Ectodermal cell (in vitro differentiated cells): ENCODE data around the gene HMG20A.

Source experiments
- H3K27ac ChIP-seq: 2 replicates; pipeline ENCODE4 v1.7.0; 2013; ENCODE audit warnings: mild to moderate bottlenecking, low read depth, low read length; ENCODE audit not compliant: insufficient read depth, poor library complexity, severe bottlenecking
- H3K27me3 ChIP-seq: 2 replicates; pipeline ENCODE4 v1.7.0; 2013; ENCODE audit warnings: mild to moderate bottlenecking, low read length; ENCODE audit not compliant: insufficient read depth, control insufficient read depth, poor library complexity, severe bottlenecking
- H3K36me3 ChIP-seq: one replicate; pipeline ENCODE4 v1.7.0; 2013; ENCODE audit warnings: low read length; ENCODE audit not compliant: control insufficient read depth, insufficient read depth
- H3K4me1 ChIP-seq: one replicate; pipeline ENCODE4 v1.7.0; 2013; ENCODE audit warnings: low read length; ENCODE audit not compliant: control insufficient read depth, insufficient read depth
- H3K4me3 ChIP-seq: 2 replicates; pipeline ENCODE4 v1.7.0; 2013; ENCODE audit warnings: low read depth, low read length, control low read depth; ENCODE audit not compliant: insufficient read depth
- H3K9me3 ChIP-seq: 2 replicates; pipeline ENCODE4 v1.7.0; 2013; ENCODE audit warnings: mild to moderate bottlenecking, low read length, moderate library complexity; ENCODE audit not compliant: control insufficient read depth
- WGBS, 2 experiments: methylation state at CpG; one replicate each; pipeline ENCODE4 v1.1.7; 2013; ENCODE audit warnings: missing lambda C conversion rate in 2 of 2; 5-methylcytosine and 5-hydroxymethylcytosine counted together

Gene HMG20A

GRCh38 chr15:77415450-77416147 lies 5.1 kb upstream of the HMG20A start:
- Histone ChIP-seq H3K36me3 (no peaks in the 10 kb centered on the region), H3K27ac (no peak overlapping the region), H3K9me3 (no peaks in the 10 kb centered on the region), H3K4me3 (no peak overlapping the region), H3K27me3 (no peaks in the 10 kb centered on the region), H3K4me1 (peaks cover 14% of the 10 kb centered on the region)
- WGBS, 2 experiments = 85 to 89% methylated on average over 4 of the region's 4 CpGs

GRCh38 chr15:77416148-77416455 lies 4.6 kb upstream of the HMG20A start:
- Histone ChIP-seq H3K4me1 (peaks cover 14% of the 10 kb centered on the region), H3K27ac (no peak overlapping the region), H3K36me3 (no peaks in the 10 kb centered on the region), H3K4me3 (no peak overlapping the region), H3K27me3 (no peaks in the 10 kb centered on the region), H3K9me3 (no peaks in the 10 kb centered on the region)
- 86 to 89% methylated on average over 2 of the region's 2 CpGs for WGBS, 2 experiments

GRCh38 chr15:77416954-77417353 lies 3.7 kb upstream of the HMG20A start:
- Histone ChIP-seq H3K4me3 (no peak overlapping the region), H3K36me3 (no peaks in the 10 kb centered on the region)
- 95 to 96% methylated on average over 1 of the region's 1 CpG for whole genome bisulfite sequencing, 2 experiments

GRCh38 chr15:77417602-77418001 lies 3.1 kb upstream of the HMG20A start:
- no peak overlapping the region for H3K27ac ChIP-seq
- H3K27me3 ChIP-seq = no peaks in the 10 kb centered on the region
- 87 to 93% methylated on average over 3 of the region's 3 CpGs for WGBS, 2 experiments
- H3K4me1 ChIP-seq = peaks cover 14% of the 10 kb centered on the region
- H3K9me3 ChIP-seq = no peaks in the 10 kb centered on the region
- no peak overlapping the region for H3K4me3 ChIP-seq
- no peaks in the 10 kb centered on the region for H3K36me3 ChIP-seq

More at GRCh38 chr15:77416954-77417353, 3.7 kb upstream of the HMG20A start:
- Histone ChIP-seq H3K27me3 (no peaks in the 10 kb centered on the region), H3K9me3 (no peaks in the 10 kb centered on the region), H3K27ac (no peak overlapping the region), H3K4me1 (peaks cover 14% of the 10 kb centered on the region)

- no peaks in the 10 kb centered on the region for H3K36me3 ChIP-seq
- 48 to 57% methylated on average over 7 of the region's 8 CpGs for WGBS, 2 experiments
- no peak overlapping the region for H3K27ac ChIP-seq
- H3K9me3 ChIP-seq = no peaks in the 10 kb centered on the region
- peaks cover 14% of the 10 kb centered on the region for H3K4me1 ChIP-seq
- H3K27me3 ChIP-seq = no peaks in the 10 kb centered on the region
- peak overlapping the region; percentile 95 for H3K4me3 ChIP-seq
Measured at GRCh38 chr15:77418391-77418965, 2.2 kb upstream of the HMG20A start.

GRCh38 chr15:77418966-77419835 lies 1.5 kb upstream of the HMG20A start:
- Histone ChIP-seq H3K27ac (peak overlapping the region; percentile 18), H3K4me3 (peak overlapping the region; percentile 95), H3K9me3 (no peaks in the 10 kb centered on the region), H3K27me3 (no peaks in the 10 kb centered on the region), H3K4me1 (peaks cover 14% of the 10 kb centered on the region), H3K36me3 (no peaks in the 10 kb centered on the region)
- 1% methylated on average over 72 of the region's 72 CpGs for WGBS, 2 experiments

GRCh38 chr15:77419836-77420609 lies 665 bp upstream of the HMG20A start, which contains the start of gene PEAK1:
TSS of gene PEAK1 (minus strand) at chr15:77420104. CDS start at chr15:77181926, 238,178 bp downstream.
- Histone ChIP-seq H3K4me3 (peak within 1 kb of the TSS; percentile 95), H3K36me3 (no peaks in the 10 kb centered on the region), H3K9me3 (no peaks in the 10 kb centered on the region), H3K27ac (peak within 1 kb of the TSS; percentile 64), H3K4me1 (peaks cover 14% of the 10 kb centered on the region), H3K27me3 (no peaks in the 10 kb centered on the region)
- 0% methylated on average over 92 of the region's 92 CpGs for WGBS, 2 experiments

- WGBS, 2 experiments = 2% methylated on average over 3 of the region's 3 CpGs
- H3K27ac ChIP-seq = no peak overlapping the region
Measured at GRCh38 chr15:77421370-77421700, 647 bp downstream of the HMG20A start.

GRCh38 chr15:77425104-77425503 lies 4.4 kb downstream of the HMG20A start:
- H3K9me3 ChIP-seq = no peaks in the 10 kb centered on the region
- no peak overlapping the region for H3K4me3 ChIP-seq
- no peaks in the 10 kb centered on the region for H3K27me3 ChIP-seq
- WGBS, 2 experiments = 94 to 96% methylated on average over 2 to 3 of the region's 3 CpGs
- H3K27ac ChIP-seq = no peak overlapping the region
- H3K36me3 ChIP-seq = no peaks in the 10 kb centered on the region
- H3K4me1 ChIP-seq = no peaks in the 10 kb centered on the region

More at GRCh38 chr15:77421370-77421700, 647 bp downstream of the HMG20A start:
- Histone ChIP-seq H3K4me3 (peak overlapping the region; percentile 95), H3K36me3 (no peaks in the 10 kb centered on the region), H3K27me3 (no peaks in the 10 kb centered on the region), H3K4me1 (peaks cover 3% of the 10 kb centered on the region), H3K9me3 (no peaks in the 10 kb centered on the region)
